GM19467 (cell line): ENCODE data around the gene DCHS2.

Experiments used
- ATAC-seq: cut with Tn5 transposase; IDR thresholded peaks from one replicate; pipeline ENCODE4 v1.9.1; 2021; ENCODE audit warnings: mild to moderate bottlenecking, moderate library complexity; ENCODE audit not compliant: unreplicated experiment

DCHS2 gene

DNA sequence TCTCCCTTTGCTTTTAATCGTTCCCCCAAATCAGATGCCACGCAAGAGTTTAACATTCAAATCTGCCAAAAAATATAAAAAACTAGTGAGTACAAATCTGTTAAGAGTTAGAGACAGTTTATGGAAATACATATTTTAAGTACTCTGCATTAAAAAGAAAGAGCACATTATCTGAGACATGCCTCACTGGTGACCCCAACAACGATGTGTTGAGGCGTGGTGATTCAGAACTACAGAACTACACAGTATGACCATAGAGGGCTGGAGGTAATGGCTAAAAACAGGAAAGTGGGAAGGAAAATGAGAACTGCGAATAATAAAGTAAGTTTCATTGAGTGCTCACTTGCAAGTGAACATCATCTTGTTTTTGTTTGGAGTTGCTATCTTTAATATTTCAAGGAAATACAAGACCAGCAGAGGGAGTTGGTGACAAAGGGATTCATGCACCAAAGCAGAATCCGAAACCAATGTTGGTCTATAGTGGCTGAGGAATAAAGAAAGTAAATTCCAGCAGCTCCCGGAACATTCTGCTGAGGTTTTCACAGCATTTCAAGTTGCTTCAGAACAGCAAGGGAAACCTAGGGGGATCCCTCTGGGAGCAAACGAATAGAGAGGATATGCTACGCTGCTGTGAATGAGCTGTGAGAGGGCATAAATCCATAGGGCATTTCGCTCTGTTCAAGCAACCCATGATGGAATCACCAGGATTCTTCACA lies 92.2 kb downstream of the DCHS2 start:
- no peak for ATAC-seq

- ATAC-seq = no peak
Observed at GRCh38 chr4:154390324-154390723, 101.3 kb downstream of the DCHS2 start.

DNA sequence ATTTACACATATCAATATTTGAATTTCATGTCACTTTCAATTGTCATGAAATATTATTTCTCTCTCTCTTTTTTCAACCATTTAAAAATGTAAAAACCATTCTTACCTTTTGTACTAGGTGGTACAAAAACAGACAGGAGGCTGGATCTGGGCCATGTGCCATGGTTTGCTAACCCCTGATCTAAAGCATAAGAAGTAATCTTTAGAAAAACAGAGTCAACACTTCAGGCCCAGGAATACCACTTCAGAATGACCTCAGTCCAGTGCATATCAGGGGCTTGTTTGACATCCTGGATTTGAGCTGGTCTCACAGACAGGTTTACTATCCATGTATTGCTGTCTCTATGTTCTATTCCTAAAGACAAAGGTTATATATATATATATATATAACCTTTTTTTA lies 102.5 kb downstream of the DCHS2 start:
- no peak for ATAC-seq

GRCh38 chr4:154384012-154384411 lies 107.6 kb downstream of the DCHS2 start:
- ATAC-seq = no peak

DNA sequence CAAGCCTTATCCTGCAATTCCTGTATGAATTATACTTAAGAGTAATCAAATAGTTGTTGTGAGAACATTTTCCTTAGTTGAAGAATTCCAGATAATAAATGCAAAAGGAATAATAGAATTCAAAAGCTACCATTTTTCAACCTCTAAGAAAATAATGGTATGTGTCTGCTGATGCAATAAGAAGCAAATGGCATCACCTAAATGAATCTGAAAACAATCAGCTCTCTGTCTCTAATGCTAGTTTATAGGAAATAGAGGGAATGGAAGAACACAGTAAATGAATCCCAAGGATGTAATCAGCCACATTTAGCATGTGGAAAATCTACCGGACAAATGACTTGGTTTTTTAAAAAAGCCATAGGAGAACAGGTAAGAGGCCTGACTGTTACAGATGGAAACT lies 115.1 kb downstream of the DCHS2 start:
- no peak for ATAC-seq

DNA sequence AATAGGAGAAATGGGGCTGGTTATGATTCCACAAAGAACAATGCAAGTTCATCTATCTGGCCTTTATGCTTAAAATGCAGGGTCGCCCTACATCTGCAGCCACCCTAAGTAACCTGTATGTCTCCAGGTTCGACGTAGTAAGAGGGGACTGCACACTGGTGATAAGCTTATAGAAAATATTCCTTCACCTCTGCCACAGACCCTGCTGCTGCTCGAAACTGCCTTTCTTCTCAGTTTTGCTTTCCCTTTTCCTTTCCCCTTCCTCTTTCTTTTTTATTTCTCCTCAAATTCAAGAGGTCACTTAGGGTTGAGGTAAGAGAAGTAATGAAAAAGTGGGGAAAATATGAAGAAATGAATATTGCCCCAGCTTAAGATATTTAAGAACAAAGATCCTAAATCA lies 123.5 kb downstream of the DCHS2 start:
- no peak for ATAC-seq

DNA sequence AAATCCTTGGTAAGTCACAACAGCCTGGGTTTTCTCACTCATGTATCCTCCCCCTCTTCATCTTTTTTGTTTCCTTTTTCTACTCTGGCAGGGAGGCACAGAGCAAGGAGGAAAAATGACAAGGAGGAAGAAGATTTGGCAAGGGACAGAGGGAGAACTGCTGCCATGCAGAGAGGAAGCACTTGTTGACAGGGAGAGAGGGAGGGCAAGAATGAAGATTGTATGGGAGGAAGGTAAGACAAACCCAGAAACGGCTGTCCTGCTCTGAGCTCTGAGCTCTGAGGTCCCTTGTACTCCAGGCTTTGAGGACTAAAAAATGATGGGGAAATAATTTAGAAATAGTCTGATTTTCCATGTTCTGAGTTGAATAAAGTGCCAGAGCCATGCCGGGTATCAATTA lies 123.9 kb downstream of the DCHS2 start:
- ATAC-seq = no peak

DNA sequence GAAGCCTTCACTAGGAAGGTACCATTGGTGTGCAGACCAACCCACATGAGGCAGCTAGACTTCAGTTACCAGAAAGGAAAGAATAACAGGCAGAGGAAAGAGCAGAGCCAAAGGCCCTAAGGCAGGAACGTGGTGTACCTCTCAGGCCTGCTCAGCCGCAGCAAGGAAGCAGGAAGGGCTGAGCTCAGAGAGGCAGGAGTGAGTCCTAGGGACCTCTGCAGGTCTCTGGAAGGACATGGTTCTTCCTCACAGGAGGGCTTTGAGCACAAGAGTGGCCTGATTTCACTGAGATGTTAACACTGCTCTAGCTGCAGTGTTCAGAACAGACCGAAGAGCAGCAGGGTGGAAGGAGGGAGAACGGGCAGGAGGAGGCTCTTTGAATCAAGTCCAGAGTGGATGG lies 124.6 kb downstream of the DCHS2 start:
- no peak for ATAC-seq

DNA sequence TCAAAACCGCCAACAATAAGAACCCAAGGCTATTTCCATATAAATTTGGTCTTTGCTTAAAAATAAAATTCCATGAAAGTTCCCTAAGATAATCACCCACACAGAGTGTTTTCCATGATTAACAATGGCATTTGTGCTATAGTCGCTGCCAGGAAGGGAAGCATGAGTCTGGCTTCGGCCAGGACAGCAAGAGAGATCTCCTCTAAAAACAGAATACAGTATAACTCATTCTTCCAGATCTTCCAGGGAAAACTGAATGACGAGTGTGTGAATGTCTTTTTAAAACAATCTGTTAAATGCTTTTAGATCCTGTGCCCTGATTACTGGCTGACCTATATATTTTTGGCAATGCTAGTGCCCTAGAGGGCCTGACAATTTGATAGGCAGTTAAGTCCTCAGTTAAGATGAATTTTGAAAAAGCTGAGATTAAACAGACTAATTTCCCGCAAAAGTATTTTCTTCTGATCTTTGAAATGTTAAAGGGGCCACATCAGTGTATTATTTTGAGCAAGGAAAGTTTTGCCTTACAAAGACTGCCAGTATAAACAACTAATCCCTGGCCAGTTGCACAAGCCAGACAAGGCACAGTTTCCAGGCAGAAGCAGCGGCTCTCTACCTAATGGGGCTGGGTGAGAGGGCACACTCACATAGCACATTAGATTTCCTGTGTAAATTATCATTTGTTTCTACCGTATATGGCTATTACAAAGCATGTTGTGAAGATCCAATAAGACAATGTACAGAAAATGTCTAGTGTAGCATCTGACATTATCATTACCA lies 127.3 kb downstream of the DCHS2 start:
- no peak for ATAC-seq

- ATAC-seq = peak; percentile 46
Observed at GRCh38 chr4:154361450-154361849, 130.1 kb downstream of the DCHS2 start.

- ATAC-seq = no peak
Observed at GRCh38 chr4:154360491-154360890, 131.1 kb downstream of the DCHS2 start.

DNA sequence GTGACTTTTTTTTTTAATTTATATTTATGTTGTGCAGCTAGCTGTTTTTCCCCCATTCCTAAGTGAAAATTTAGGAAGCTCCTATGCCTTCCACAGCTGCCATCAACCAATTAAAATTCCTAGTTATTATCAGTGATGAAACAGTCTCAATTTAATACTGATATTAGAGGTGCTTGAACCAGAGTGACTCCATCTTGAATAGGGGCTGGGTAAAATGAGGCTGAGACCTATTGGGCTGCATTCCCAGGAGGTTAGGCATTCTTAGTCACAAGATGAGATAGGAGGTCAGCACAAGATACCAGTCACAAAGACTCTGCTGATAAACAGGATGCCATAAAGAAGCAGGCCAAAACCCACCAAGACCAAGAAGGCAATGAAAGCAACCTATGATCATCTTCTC lies 136.7 kb downstream of the DCHS2 start:
- no peak for ATAC-seq

DNA sequence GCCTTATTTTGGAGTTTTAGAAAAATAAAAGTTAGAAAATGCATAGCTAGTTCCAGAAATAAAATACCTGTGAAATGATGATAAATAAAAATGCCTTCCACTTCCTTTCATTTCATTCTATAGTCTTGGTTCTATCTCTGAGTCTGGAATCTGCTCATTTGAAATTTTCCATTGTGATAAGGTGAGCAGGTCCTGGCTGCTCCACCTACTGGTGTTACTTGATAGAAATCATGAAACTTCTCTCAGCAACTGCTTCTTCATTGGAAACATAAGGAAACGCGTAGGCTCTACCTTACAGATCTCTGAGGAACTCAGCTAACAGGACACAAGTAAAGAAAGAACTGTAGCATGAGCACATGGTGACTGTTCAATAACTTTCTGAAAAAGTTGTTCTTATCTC lies 141.8 kb downstream of the DCHS2 start:
- no peak for ATAC-seq

DNA sequence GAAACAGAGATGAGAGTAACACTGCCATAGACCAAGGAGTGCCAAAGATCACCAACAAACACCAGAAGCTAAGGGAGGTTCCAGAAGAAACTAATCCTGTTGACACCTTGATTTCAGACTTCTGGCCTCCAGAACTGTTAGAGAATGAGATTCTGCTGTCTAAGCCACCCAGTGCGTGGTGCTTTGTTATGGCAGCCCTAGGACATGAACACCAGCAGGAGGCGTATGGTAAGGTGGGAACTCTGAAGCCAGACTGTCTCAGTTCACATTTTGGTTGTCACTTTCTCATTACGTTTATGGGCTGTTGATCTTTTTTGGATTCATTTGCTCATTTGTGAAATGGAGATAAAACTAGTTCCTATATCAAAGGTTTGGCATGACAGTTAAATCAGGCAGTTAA lies 142.9 kb downstream of the DCHS2 start:
- ATAC-seq = no peak

DNA sequence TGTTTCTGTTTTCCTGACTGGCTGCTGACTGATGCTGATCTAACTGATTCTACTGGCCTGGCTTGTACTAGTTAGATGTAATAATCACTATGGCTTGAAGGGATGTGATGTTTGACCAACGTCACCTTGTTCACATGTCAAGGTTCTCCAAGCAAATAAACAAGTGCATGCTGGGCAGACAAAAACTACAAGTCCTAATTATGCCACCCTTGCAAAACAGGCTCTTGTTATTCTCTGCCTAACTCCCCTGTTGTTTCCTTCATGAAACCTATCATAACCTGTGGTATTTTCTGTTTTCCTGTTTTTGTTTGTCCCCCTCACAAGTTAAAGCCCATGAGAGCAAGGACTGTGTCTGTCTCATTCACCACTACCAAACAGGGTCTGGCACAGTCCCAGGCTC lies 146.2 kb downstream of the DCHS2 start:
- no peak for ATAC-seq

GRCh38 chr4:154344686-154345085 lies 146.9 kb downstream of the DCHS2 start:
- ATAC-seq = peak; percentile 71

GRCh38 chr4:154343651-154344050 lies 147.9 kb downstream of the DCHS2 start:
- no peak for ATAC-seq

DNA sequence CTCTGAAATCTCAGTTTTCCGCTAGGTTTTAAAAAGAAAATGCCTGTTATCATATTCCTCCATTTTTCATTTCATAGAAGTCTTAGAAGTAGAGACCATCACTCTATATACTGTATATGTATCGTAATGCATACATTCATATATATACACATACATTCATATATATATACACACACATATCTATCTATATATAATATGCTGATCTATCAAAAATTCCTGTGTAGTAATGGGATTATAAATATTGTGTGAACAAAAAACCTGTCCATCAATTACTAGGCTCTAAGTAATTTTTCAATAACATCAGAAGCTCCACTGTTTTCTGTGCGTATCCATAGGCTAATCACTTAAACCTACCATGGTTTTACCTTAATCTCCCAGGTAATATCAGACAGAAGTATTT lies 150.2 kb downstream of the DCHS2 start:
- ATAC-seq = no peak

DNA sequence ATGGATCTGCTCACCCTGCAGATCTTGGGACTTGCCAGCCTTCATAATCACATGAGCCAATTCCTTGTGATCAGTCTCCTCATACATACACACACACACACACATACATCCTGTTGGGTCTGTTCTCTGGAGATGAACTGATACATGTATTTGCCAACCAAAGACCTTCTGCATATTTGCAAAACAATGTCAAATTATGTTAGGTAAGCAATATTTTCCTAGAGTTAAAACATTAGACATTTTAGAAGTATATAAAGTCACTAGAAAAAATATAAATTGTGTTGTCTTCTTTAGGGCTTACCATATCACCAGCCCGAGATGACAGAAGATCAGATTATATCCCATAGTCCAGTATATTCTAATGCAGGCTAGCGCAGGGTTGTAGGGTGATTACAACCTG lies 156.0 kb downstream of the DCHS2 start:
- no peak for ATAC-seq

- peak; percentile 86 for ATAC-seq
Observed at GRCh38 chr4:154332681-154333421, 158.7 kb downstream of the DCHS2 start.

DNA sequence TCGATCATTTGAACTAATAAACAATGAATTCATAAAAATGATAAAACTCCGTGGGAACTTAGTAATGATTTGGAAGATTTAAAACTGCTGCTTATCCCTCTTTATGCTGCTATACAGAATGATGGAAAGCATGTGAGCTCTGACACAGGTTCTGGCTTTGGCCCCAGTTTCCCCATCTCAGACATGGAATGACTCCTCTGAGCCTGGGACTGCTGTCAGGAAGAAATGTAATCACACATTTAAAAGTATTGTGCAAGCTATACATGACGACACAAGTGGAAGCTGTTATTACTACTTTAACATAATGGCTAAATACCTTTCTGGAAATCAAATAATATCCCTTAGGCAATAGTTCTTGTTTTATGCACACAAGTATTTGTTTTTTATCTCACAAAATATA lies 161.7 kb downstream of the DCHS2 start:
- ATAC-seq = no peak
